ENCODE data around the gene OR4Q2.
"Not testable (repeated sequence)": the region's sequence is repeated elsewhere in the genome, so short reads cannot be mapped to it uniquely, and the experiment has no call there.

Gene OR4Q2

GRCh38 chr14:20001863-20002262 lies at the start of gene OR4Q2:
OR4Q2 (plus strand) TSS chr14:20002163.
- DNase-seq (ENCODE audit: low spot score), result no peak

- DNase-seq (ENCODE audit: low spot score), result not testable (repeated sequence)
Observed at GRCh38 chr14:19969735-19970134, 32.2 kb upstream of the OR4Q2 start.

DNA sequence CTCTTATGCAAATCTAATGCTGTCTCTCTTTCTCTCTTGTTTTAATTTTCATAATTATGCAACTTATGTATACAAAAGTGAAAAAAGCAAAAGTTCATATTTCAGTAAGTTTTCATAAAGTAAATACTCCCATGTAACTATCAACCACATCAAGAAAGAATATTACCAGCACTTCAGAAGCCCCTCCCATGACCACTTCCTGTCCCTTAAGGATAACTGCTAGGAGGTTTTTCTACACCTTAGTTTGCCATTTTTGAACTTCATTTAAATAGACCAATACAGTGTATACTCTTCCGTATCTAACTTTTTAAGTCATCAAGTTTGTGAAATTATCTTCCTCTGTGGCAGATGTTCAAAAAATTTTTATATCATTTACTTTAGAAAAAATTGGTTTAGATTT lies 27.1 kb upstream of the OR4Q2 start:
- no peak for DNase-seq (ENCODE audit: low spot score)

- DNase-seq (ENCODE audit: low spot score), result no peak
Observed at GRCh38 chr14:19975291-19975690, 26.7 kb upstream of the OR4Q2 start, which contains the start of gene OR4K15. OR4K15 (plus strand) TSS chr14:19975591; CDS start chr14:19975591, 0 bp downstream.

DNA sequence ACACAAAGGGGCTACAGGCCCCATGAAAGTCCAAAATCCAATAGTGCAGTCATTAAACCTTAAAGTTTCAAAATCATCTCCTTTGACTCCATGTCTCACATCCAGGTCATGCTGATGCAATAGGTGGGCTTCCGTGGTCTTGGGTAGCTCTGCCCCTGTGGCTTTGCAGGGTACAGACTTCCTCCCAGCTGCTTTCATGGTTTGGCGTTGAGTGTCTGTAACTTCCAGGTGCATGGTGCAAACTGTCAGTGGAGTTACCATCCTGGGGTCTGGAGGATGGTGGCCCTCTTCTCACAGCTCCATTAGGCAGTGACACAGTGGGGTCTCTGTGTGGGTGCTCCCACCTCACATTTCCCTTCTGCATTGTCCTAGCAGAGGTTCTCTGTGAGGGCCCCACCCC lies 8.5 kb upstream of the OR4Q2 start:
- no peak for DNase-seq (ENCODE audit: low spot score)

- DNase-seq (ENCODE audit: low spot score), result no peak
Observed at GRCh38 chr14:20002319-20002718, 356 bp downstream of the OR4Q2 start.

DNA sequence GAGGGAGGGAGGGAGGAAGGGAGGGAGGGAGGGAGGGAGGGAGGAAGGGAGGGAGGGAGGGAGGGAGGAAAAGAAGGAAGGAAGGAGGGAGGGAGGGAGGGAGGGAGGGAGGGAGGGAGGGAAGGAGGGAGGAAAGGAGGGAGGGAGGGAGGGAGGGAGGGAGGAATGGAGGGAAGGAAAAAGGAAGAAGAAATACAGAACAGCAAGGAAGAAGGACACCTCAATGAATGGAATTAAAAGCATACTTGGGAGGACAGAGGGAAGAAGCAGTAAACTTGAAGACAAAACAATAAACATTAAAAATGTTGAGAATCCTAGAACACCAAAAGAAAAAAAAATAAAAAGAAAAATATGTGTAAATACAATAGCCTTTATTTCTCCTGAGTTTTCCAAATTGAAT lies 6.2 kb downstream of the OR4Q2 start:
- DNase-seq (ENCODE audit: low spot score), result no peak

DNA sequence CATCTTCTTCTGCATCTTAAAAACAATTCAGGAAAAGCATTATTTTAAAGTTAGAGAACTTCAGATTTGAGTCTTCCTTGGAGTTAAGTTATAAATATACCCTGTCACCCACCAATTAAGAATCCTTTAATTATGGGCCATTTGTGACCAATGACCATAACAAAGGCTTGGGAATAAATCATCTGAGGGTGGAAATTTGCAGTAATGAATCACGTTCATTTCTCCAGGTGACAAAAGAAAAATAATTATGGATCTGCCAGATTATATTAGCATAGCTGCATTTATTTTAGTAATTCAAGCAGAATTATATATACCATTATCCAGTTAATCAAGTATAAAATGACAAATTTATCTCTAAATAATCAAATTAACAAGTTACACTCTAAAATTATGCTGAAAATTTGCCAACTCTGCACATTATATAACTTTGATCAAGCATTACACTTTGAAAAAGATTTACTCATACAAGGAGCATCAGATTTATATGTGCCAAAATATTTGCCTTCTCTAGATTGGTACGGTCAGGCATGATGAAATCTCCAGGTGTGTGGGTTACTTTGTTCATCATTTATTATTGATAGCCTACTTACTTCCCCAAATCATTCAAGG lies 17.4 kb downstream of the OR4Q2 start, which contains the start of gene OR4K14:
Gene OR4K14 (minus strand): TSS at position 51 of the 609 bp plus-strand sequence. CDS start 4,114 bp downstream, outside the sequence.
- DNase-seq (ENCODE audit: low spot score), result no peak

GRCh38 chr14:20031058-20031457 lies 29.1 kb downstream of the OR4Q2 start:
- DNase-seq (ENCODE audit: low spot score), result no peak

DNA sequence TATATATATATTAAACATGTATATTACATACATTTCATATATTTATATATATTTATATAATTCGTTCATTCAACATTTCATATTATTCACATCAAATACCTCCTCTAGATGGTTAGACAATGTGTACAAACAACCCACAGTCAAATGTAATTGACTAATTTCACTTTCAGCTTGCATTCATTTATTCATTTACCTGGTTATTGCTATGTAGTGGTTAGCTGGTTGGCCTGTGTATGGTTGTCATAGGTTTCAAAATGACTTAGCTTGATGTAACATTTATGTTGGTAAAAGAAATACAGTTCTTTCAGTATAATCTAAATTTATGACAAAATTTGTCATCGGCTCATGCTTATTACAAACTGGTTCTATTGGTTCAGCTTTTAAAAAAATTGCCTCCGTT lies 33.5 kb downstream of the OR4Q2 start:
- no peak for DNase-seq (ENCODE audit: low spot score)

DNA sequence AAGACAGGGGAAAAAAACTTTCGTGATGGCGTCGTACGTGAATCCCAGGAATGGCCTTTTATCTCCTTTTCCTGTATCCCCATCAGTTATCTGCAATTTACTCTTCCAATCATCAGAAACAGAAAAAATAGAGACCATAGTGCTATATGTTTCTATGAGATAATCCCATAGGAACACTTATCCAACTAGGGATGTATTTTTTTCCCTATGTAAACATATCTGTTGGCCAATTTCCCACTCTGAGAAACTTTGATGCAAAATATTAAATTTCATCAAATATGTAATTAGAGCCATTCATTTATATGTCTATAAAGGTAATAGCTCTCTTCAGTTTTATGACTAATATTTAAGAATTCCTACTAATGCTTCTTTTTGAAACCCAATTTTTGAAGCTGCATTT lies 34.0 kb downstream of the OR4Q2 start, which contains the start of gene OR4K13:
Gene OR4K13 (minus strand): TSS at position 101 of the 400 bp plus-strand sequence. CDS start 1,280 bp downstream, outside the sequence.
- no peak for DNase-seq (ENCODE audit: low spot score)

- DNase-seq (ENCODE audit: low spot score), result no peak
Observed at GRCh38 chr14:20044243-20044642, 42.3 kb downstream of the OR4Q2 start.

DNA sequence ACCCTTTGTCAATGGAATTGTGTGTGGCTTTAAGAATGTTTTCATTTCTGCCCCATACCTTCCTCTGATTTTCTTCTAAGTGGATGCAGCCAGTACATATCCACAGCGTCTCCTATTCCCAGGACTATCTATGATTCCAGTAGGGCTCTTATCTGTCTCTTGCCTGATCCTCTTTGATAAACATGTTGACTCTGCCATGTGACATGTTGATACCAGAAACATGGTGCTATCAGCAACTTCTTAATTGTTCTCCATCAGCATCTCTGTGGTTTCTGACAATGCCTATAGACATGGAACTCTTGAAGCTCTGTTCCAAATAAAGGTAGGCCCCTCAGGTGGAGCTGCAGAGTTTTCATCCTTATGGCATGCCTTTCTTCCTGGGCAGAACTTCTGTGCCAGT lies 46.2 kb downstream of the OR4Q2 start:
- DNase-seq (ENCODE audit: low spot score), result no peak
